Naive thymus-derived CD4-positive, alpha-beta T cell (primary cell): ENCODE results near the gene RAB3C. TPM values are rescaled to one million over a fixed set of nuclear protein-coding genes. Genes with fewer than 3 reads are reported as not detected.

Experiments used
- polyA plus RNA-seq, 2 donors: library from polyadenylated mRNA; unstranded; fragments of 300-500 nt; fragmentation: Illumina TruSeq; gene quantifications; one replicate each; pipeline ENCODE4 v1.2.3, GENCODE V29; 2021
- total RNA-seq, 6 experiments: library from RNA in 5 of 6; stranded (reverse) in 5 of 6; gene quantifications; 1 replicate in 5 of 6; 2 replicates in 1 of 6; pipeline ENCODE4 v1.2.3 and lab custom pipeline; 2021 to 2026

Gene RAB3C
- total and polyA plus RNA-seq, 7 experiments from 2014 or later = not detected

Other genes starting within 250 kb of the RAB3C start
- gene PLK2, start 123.0 kb upstream of the RAB3C start, total RNA-seq = 10 to 100 TPM in 2 of 5 experiments, 1 to 10 TPM in 3; 5.7 to 29.5 (median 9.3) TPM
- gene PLK2, start 123.0 kb upstream of the RAB3C start, polyA plus RNA-seq = 1 to 10 TPM in 1 of 2 donors, under 1 TPM in 1; 0.77 to 2.6 TPM
- 10 to 100 TPM in 1 of 5 experiments, 1 to 10 TPM in 1, under 1 TPM in 2, not detected in 1; 0.57 to 11.7 (median 1.5) TPM for gene GAPT, start 91.6 kb upstream of the RAB3C start, total RNA-seq
- under 1 TPM; 0.54 to 0.97 TPM for gene GAPT, start 91.6 kb upstream of the RAB3C start, polyA plus RNA-seq